Ureter (tissue), 1 donor: Measurements from ENCODE around the gene PRKG1. TPM values are rescaled to one million over a fixed set of nuclear protein-coding genes. Genes with fewer than 3 reads are reported as not detected.
"Not testable (repeated sequence)": the region's sequence is repeated elsewhere in the genome, so short reads cannot be mapped to it uniquely, and the experiment has no call there.

Experiments used
- DNase-seq: peaks from one replicate; pipeline ENCODE4 v3.0.0-alpha.2; 2020; ENCODE audit warnings: low spot score
- total RNA-seq: library from RNA; stranded (reverse); gene quantifications from one replicate; pipeline ENCODE4 v1.2.4, GENCODE V29; 2023
- donor health status: DM: yes; HTN: yes; CAD: no.

PRKG1 gene
- total RNA-seq, 1 donor from 2014 or later: 25.4 TPM

DNA sequence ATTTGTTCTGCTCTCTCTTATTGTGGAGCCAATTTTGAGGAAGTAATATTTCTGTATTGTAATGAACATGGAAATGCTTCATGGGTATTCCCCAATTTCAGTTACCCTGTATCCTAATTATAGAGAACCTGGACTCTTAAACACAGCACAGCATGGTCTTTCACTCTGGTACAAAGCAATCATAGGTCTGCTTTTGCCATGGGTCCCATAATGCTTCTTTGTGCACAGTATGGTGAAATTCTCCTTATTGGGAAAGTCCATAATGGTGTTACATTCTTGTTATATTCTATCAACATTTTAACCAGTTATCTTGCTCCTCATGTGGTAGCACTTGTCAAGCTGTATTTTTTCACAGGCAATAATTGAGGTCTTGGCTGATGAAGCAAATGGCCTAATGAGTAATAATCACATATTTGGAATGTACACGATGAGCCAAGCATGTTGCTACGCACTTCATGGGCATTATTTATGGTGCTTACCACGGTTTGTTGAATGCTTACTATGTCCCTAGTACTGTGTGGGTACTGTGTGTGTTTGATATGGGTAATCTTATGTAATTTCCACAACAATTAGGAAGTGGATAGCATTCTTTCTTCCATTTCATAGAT is 42.9 kb downstream of the PRKG1 start:
- no peak for DNase-seq

DNA sequence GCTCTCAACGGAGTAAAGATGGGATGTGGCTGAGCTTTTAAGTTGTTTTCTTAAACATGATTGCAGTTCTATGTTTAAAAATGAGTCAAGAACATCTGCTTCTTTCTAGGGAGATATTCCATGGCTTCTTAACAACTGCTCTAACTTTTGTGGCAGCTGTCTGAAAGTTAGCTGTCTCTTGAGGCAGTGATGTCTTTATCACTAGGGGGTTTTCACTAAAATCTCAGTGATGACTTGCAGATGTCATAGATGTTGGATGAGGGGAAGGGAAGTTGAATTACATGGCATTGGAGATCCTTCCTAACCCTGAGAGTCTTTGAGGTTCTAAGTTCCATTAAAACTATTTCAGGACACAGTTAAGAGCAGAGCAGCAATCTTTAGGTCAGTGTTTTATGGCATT is 43.5 kb downstream of the PRKG1 start:
- DNase-seq: no peak

DNA sequence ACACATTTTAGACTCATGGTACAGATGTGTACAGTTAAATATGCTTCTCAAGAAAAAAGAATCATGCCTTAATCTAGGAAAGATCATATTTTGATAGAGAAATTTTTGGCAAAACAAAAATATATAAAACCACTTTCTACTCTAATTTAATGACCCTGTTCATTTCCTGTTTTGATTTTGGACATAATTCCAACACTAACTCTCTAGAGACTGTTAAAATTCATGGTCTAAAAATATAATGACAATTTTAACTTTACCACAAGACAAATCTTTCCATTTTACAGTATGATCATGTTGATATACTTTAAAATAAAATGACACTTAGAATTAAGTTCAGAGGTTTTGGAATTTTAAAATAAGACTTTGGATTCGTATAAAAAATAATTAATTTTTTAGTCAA is 45.2 kb downstream of the PRKG1 start:
- no peak for DNase-seq

DNA sequence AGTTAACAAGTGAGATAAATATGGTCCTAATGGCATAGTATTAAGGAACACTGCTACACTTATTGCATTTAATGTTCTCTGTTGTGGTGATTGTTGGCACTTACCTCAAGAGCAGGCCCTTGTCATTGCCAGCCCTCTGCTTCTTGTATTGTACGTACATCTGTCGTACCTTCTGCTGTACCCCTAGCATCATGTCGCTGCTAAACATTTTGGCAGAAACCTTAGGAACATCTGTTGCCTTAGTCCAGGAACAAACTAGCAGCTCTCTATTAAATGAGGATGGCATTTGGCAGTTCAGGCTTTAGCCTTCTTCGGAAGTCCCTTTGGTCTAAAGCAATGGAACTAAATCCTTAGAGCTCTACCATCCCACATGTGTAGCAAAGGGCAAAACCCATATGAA is 47.6 kb downstream of the PRKG1 start:
- DNase-seq: no peak

GRCh38 chr10:51124852-51125251 is 50.6 kb downstream of the PRKG1 start:
- DNase-seq: no peak

DNA sequence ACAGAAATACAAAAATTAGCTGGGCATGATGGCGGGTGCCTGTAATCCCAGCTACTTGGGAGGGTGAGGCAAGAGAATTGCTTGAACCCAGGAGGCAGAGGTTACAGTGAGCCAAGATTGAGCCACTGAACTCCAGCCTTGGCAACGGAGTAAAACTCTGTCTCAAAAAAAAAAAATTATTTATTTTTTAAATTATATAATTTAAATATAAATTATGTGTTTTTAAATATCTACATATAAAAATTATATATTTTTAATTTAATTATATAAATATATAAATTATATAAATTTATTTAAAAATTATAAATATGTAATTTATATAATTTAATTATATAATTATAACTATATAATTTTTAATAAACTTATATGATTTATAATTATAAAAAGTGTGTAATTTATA is 51.2 kb downstream of the PRKG1 start:
- DNase-seq: no peak

DNA sequence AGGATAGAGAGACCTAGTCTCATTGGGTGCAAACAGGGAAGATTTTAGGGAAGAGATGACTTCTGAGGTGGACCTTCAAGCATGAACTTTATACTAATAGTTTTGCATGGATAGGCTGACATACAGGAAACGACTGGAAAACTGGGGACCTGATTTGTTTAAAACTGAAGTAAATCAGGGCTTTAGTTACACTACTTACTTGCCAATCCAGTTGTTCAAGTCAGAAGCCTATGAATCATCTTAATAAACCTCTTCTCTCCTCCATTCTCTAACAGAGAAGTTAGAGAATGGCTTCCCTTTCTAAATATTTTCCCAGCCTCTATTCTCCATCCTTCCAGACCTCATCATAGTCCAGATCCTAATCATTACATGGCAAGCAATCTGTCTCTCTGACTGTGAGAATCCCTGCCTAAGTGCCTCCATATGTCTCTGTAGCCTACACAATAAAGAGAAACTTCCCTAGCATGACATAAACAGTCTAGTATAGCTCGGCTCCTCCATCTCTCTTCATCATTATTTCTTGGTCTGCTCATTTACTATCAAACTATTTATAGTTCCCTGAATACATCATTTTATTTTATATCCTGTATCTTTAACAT is 55.8 kb downstream of the PRKG1 start:
- DNase-seq: no peak

- no peak for DNase-seq
These were observed 63.7 kb downstream of the PRKG1 start for GRCh38 chr10:51137756-51138529.

GRCh38 chr10:51139176-51139575 is 64.9 kb downstream of the PRKG1 start:
- DNase-seq: no peak

- DNase-seq: no peak
These were observed 66.7 kb downstream of the PRKG1 start for GRCh38 chr10:51141010-51141409.

DNA sequence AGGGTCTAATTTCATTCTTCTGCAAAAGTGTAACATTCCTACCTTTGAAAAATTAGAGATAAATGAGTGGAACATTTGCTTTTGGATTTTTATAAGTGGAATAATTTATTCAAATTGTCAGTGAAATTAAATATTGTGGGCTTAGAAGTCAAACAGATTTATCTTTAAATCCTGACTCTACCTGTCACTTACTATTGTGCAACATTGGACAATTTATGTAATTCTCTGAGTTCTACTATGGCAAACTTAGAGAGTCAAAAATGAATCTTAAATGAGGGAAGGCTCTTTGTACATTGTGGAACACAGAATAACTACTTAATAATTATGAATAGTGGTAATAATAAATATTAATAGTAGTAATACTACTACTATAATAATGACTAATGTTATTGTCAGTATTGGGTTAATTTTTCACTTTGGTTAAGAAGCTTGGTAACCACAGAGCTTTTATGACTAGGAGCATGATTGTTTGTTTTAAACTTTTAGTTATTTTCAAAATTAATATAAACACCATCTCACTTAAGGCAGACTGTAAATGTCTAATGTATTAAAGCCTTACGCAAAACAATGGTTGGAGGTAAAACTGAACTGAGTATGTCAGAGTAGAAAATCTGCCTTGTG is 70.0 kb downstream of the PRKG1 start:
- DNase-seq: no peak

- no peak for DNase-seq
These were observed 71.1 kb downstream of the PRKG1 start for GRCh38 chr10:51145375-51145774.

DNA sequence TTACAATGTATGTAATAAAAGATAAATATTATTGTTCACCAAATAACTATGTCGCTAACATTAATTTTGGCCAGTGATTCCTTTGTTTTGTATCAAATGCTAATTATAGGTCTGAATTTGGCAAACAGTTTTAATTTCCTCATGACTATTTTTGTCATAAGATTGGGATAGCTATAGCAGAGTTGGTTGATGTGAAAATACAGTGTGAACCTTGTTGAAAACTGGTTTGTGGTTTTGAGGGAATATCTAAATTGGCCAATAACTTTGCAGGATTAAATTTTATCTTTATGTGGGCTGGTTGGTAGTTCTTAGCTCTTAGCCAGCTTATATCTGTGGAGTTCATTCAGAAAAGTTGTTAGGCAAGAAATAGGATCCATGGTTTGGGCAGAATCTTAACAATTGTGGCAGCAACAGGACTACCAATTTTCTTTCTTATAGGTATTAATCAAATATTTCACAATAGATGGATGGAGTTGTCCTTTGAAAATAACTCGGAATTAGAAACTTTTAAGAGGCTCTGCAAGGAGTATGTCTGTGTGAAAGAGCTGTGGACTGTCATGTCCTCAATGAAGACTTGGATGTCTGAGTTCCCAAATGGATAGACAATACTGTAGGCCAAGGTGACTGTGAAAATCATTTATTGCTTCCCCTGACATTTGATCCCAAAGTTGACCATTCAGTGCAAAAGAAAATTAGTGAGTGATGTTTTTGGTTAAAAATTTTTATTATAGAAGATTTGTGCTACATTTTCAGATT is 73.5 kb downstream of the PRKG1 start:
- no peak for DNase-seq

GRCh38 chr10:51156926-51157325 is 82.6 kb downstream of the PRKG1 start:
- DNase-seq: no peak

- no peak for DNase-seq
These were observed 84.5 kb downstream of the PRKG1 start for GRCh38 chr10:51158832-51159231.

- no peak for DNase-seq
These were observed 85.6 kb downstream of the PRKG1 start for GRCh38 chr10:51159841-51160240.

DNA sequence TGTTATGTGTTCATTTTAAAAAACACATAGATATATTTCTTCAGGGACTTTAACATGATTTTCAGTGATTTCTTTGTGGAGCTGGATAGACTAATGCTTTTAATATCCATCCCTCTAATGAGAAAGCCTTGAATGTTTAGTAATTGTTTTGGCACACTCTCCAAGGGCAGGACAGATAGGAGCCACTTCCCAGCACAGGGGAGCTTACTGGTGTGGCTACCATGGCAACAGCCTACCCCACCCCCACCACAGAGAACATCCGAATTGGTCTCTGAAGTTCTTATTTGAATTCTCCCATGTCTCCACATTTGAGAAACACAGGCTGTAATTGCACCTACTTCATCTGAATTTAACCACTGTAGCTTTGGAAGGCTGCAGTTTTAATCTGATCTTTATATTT is 87.7 kb downstream of the PRKG1 start:
- DNase-seq: no peak

- DNase-seq: not testable (repeated sequence)
These were observed 89.2 kb downstream of the PRKG1 start for GRCh38 chr10:51163380-51164049.

DNA sequence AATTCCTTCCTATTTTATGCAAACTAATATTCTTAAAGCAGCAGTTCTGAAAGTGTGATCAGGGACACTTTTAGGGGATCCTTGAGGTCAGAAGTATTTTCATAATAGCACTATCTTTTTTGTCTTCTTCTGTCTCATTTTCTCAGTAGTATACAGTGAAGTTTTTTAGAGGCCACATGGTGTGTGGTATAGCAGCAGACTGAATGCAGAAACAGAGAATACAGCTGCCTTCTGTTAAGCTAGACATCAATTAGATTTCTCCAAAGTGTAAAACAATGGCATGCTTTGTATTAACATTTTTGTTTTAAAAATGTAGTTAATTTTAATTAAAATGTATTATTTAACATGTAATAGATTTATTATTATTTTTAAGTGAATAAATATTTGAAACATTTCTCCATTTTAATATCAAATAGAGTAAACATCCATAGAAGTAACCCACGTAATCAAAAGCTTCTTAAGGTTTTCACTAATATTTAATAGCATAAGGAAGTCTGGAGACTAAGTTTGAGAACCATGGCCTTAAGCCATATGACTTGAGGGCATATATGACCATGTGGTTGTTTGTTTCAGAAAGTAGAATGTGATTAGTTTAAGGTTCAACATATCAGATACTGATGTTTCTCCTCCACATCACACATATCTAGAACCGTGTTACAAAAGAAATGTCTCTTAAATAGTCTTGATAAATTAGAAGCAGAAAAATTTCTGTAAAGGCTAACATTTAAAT is 94.0 kb downstream of the PRKG1 start:
- no peak for DNase-seq

GRCh38 chr10:51169111-51169510 is 94.8 kb downstream of the PRKG1 start:
- DNase-seq: no peak
